Spinal cord (tissue), 10 donors: Measurements from ENCODE around the gene PCGF3. TPM values are rescaled to one million over a fixed set of nuclear protein-coding genes. Genes with fewer than 3 reads are reported as not detected.
A peak's percentile ranks its signal among the peaks of the same experiment; 100 is the strongest.

Source experiments
- DNase-seq, 6 donors: peaks; one replicate each; pipeline versions ENCODE4 v3.0.0 to v3.0.0-alpha.2; 2013 to 2015; ENCODE audit warnings: low spot score in 6 of 6, low read depth in 4 of 6
- H3K27ac ChIP-seq: one replicate; pipeline ENCODE4 v1.5.1; 2013; ENCODE audit warnings: low read depth, low read length, control low read depth
- H3K27me3 ChIP-seq: one replicate; pipeline ENCODE4 v1.6.1; 2013; ENCODE audit warnings: low read length; ENCODE audit not compliant: control insufficient read depth, insufficient read depth
- H3K36me3 ChIP-seq: one replicate; pipeline ENCODE4 v1.6.1; 2013; ENCODE audit warnings: low read length; ENCODE audit not compliant: control insufficient read depth, insufficient read depth
- H3K4me1 ChIP-seq: one replicate; pipeline ENCODE4 v1.6.1; 2013; ENCODE audit warnings: low read length; ENCODE audit not compliant: control insufficient read depth, insufficient read depth
- H3K4me3 ChIP-seq: one replicate; pipeline ENCODE4 v1.5.1; 2013; ENCODE audit warnings: low read depth, low read length, control low read depth
- H3K9me3 ChIP-seq: one replicate; pipeline ENCODE4 v1.6.1; 2013; ENCODE audit warnings: low read length; ENCODE audit not compliant: control insufficient read depth, insufficient read depth
- WGBS: methylation state at CpG from one replicate; pipeline ENCODE4 v1.1.5; 2013; ENCODE audit warnings: missing lambda C conversion rate; ENCODE audit not compliant: insufficient coverage; 5-methylcytosine and 5-hydroxymethylcytosine counted together
- polyA plus RNA-seq, 2 donors: library from polyadenylated mRNA; unstranded; fragments of 120-200 nt; gene quantifications; one replicate each; pipeline ENCODE4 v1.2.1, GENCODE V29; 2013; ENCODE audit not compliant: insufficient read length in 2 of 2
- total RNA-seq, 2 donors: library from RNA; depleted of rRNA in 1 of 2; stranded (reverse); fragments of 120-200 nt in 1 of 2; fragments of >200 nt in 1 of 2; gene quantifications; one replicate each; pipeline versions ENCODE4 v1.2.3 to v1.2.4, GENCODE V29; 2013 to 2014
- donor health status: healthy.

PCGF3 gene
- total and polyA plus RNA-seq, 4 donors = 40.4 to 80.2 (median 61.8) TPM

GRCh38 chr4:675980-676870 lies 29.4 kb upstream of the PCGF3 start:
- Histone ChIP-seq H3K9me3 (no peaks in the 10 kb centered on the region), H3K4me3 (no peak overlapping the region), H3K27me3 (no peaks in the 10 kb centered on the region), H3K27ac (no peak overlapping the region), H3K36me3 (peaks cover 29% of the 10 kb centered on the region), H3K4me1 (peaks cover 39% of the 10 kb centered on the region)
- DNase-seq = no peak
- 80% methylated on average over 19 of the region's 19 CpGs for WGBS

GRCh38 chr4:676871-677235 lies 28.8 kb upstream of the PCGF3 start:
- Histone ChIP-seq H3K4me3 (no peak overlapping the region), H3K36me3 (peaks cover 22% of the 10 kb centered on the region), H3K27me3 (no peaks in the 10 kb centered on the region), H3K27ac (no peak overlapping the region), H3K9me3 (no peaks in the 10 kb centered on the region), H3K4me1 (peaks cover 39% of the 10 kb centered on the region)
- 89% methylated on average over 8 of the region's 8 CpGs for WGBS
- no peak for DNase-seq

GRCh38 chr4:677431-678293 lies 28.0 kb upstream of the PCGF3 start:
- H3K27ac ChIP-seq = no peak overlapping the region
- no peaks in the 10 kb centered on the region for H3K9me3 ChIP-seq
- H3K4me1 ChIP-seq = peaks cover 45% of the 10 kb centered on the region
- H3K4me3 ChIP-seq = no peak overlapping the region
- DNase-seq = no peak
- 80% methylated on average over 22 of the region's 26 CpGs for WGBS
- no peaks in the 10 kb centered on the region for H3K27me3 ChIP-seq
- H3K36me3 ChIP-seq = peaks cover 14% of the 10 kb centered on the region

- peaks cover 11% of the 10 kb centered on the region for H3K36me3 ChIP-seq
- H3K27me3 ChIP-seq = no peaks in the 10 kb centered on the region
- no peak for DNase-seq
- H3K4me1 ChIP-seq = peaks cover 48% of the 10 kb centered on the region
- H3K4me3 ChIP-seq = no peak overlapping the region
- H3K27ac ChIP-seq = no peak overlapping the region
- 79% methylated on average over 13 of the region's 14 CpGs for WGBS
- H3K9me3 ChIP-seq = no peaks in the 10 kb centered on the region
Measured at GRCh38 chr4:678331-679103, 27.1 kb upstream of the PCGF3 start.

GRCh38 chr4:679104-679481 lies 26.5 kb upstream of the PCGF3 start:
- no peaks in the 10 kb centered on the region for H3K27me3 ChIP-seq
- WGBS = 83% methylated on average over 13 of the region's 13 CpGs
- peaks cover 52% of the 10 kb centered on the region for H3K4me1 ChIP-seq
- peaks cover 10% of the 10 kb centered on the region for H3K36me3 ChIP-seq
- H3K27ac ChIP-seq = no peak overlapping the region
- no peak overlapping the region for H3K4me3 ChIP-seq
- no peaks in the 10 kb centered on the region for H3K9me3 ChIP-seq
- DNase-seq = no peak

- peaks cover 57% of the 10 kb centered on the region for H3K4me1 ChIP-seq
Measured at GRCh38 chr4:679629-680028, 26.0 kb upstream of the PCGF3 start.

GRCh38 chr4:680091-680490 lies 25.5 kb upstream of the PCGF3 start:
- Histone ChIP-seq H3K4me3 (no peak overlapping the region), H3K27me3 (no peaks in the 10 kb centered on the region), H3K27ac (no peak overlapping the region), H3K36me3 (peaks cover 10% of the 10 kb centered on the region), H3K4me1 (peaks cover 52% of the 10 kb centered on the region), H3K9me3 (no peaks in the 10 kb centered on the region)
- WGBS = 83% methylated on average over 9 of the region's 9 CpGs
- no peak for DNase-seq

More at GRCh38 chr4:679629-680028, 26.0 kb upstream of the PCGF3 start:
- Histone ChIP-seq H3K9me3 (no peaks in the 10 kb centered on the region), H3K4me3 (no peak overlapping the region), H3K27me3 (no peaks in the 10 kb centered on the region), H3K27ac (no peak overlapping the region), H3K36me3 (peaks cover 10% of the 10 kb centered on the region)
- WGBS = 93% methylated on average over 11 of the region's 11 CpGs
- no peak for DNase-seq

- Histone ChIP-seq H3K36me3 (peaks cover 8% of the 10 kb centered on the region), H3K4me1 (peaks cover 48% of the 10 kb centered on the region), H3K4me3 (peak overlapping the region; percentile 42), H3K27ac (no peak overlapping the region), H3K27me3 (no peaks in the 10 kb centered on the region), H3K9me3 (no peaks in the 10 kb centered on the region)
- DNase-seq = peak in 1 of 6 donors; percentile 1
- 51% methylated on average over 16 of the region's 17 CpGs for WGBS
Measured at GRCh38 chr4:680551-680927, 25.1 kb upstream of the PCGF3 start.

- H3K27ac ChIP-seq = no peak overlapping the region
Measured at GRCh38 chr4:680928-681645, 24.5 kb upstream of the PCGF3 start.

More at GRCh38 chr4:680928-681645, 24.5 kb upstream of the PCGF3 start:
- Histone ChIP-seq H3K36me3 (peaks cover 5% of the 10 kb centered on the region), H3K27me3 (no peaks in the 10 kb centered on the region), H3K4me3 (peak overlapping the region; percentile 42), H3K9me3 (no peaks in the 10 kb centered on the region), H3K4me1 (peaks cover 42% of the 10 kb centered on the region)
- DNase-seq = peak in 2 of 6 donors; percentile 34 to 59
- 5% methylated on average over 43 of the region's 62 CpGs for WGBS
